ENCODE data around the gene OR52H1.

DNA sequence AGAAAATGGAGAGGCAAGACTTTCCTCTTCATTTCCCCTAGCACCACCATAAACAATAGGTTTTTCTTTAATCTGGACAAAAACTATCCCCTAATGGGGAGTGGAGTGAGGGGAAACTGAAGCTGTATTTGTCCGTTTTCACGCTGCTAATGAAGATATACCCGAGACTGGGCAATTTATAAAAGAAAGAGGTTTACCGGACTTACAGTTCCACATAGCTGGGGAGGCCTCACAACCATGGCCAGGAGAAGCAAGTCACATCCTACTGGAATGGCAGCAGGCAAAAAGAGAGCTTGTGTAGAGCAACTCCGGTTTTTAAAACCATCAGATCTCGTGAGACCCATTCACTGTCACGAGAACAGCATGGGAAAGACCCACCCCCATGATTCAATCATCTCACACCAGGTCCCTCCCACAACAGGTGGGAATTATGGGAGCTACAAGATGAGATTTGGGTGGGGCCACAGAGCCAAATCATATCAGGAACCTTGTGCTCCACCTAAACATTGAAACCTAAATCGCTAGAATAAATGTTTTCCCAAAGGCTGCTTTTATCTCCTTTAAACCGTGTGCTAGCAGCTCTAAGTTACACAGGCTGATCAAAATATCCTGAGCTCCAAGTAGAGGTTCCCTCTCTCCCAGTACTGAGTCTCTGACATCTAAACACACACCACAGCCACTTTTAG lies 42.8 kb downstream of the OR52H1 start:
- TF ChIP-seq EP300 (IDR thresholded peaks at IDR 0.05) (no peak), POLR2A (IDR thresholded peaks at IDR 0.05) (no peak)
- TF ChIP-seq, protein P1, sequence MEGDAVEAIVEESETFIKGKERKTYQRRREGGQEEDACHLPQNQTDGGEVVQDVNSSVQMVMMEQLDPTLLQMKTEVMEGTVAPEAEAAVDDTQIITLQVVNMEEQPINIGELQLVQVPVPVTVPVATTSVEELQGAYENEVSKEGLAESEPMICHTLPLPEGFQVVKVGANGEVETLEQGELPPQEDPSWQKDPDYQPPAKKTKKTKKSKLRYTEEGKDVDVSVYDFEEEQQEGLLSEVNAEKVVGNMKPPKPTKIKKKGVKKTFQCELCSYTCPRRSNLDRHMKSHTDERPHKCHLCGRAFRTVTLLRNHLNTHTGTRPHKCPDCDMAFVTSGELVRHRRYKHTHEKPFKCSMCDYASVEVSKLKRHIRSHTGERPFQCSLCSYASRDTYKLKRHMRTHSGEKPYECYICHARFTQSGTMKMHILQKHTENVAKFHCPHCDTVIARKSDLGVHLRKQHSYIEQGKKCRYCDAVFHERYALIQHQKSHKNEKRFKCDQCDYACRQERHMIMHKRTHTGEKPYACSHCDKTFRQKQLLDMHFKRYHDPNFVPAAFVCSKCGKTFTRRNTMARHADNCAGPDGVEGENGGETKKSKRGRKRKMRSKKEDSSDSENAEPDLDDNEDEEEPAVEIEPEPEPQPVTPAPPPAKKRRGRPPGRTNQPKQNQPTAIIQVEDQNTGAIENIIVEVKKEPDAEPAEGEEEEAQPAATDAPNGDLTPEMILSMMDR (IDR thresholded peaks at IDR 0.05) = no peak

All from ovary (tissue), 3 donors.